ENCODE results near the gene PLXNA3.

The PLXNA3 gene

DNA sequence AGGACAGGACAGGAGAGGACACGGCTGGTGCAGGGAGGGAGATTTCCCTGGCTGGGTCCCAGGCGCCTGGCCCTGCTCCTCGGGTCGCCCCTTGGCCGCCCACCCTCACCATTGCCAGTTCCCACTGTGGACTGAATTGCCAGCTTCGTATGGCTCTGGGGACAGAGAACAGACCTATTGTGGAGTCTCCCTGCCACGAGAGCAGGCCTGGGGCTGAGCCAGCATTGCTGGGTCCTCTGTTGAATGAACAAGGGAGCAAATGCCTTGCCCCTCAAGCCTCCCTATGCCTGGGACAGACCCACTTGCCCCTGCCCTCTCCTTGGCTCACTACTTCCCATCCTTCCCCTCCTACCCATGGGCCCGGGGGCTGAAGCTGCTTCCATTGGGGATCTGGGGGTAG, 4.3 kb downstream of the PLXNA3 start:
- no peak for DNase-seq

GRCh38 chrX:154463611-154464220, 5.6 kb downstream of the PLXNA3 start:
- no peak for DNase-seq

- no peak for DNase-seq
Measured at GRCh38 chrX:154464806-154465365, 6.8 kb downstream of the PLXNA3 start.

GRCh38 chrX:154465601-154466000, 7.5 kb downstream of the PLXNA3 start:
- DNase-seq = no peak

DNA sequence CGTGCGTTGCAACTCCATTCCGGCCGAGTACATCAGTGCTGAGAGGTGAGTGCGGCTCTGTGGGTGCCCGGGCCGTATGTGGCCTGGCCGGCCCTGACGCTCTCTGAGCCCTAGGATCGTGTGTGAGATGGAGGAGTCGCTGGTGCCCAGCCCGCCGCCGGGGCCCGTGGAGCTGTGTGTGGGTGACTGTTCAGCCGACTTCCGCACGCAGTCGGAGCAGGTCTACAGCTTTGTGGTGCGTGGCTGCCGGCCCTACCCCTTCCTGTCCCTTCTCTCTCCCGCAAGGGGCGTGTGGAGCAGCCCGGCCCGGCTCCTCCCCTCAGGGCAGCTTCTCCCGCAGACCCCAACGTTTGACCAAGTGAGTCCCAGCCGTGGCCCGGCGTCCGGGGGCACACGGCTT, 8.0 kb downstream of the PLXNA3 start:
- DNase-seq = no peak

GRCh38 chrX:154466907-154467306, 8.8 kb downstream of the PLXNA3 start:
- DNase-seq = no peak

DNA sequence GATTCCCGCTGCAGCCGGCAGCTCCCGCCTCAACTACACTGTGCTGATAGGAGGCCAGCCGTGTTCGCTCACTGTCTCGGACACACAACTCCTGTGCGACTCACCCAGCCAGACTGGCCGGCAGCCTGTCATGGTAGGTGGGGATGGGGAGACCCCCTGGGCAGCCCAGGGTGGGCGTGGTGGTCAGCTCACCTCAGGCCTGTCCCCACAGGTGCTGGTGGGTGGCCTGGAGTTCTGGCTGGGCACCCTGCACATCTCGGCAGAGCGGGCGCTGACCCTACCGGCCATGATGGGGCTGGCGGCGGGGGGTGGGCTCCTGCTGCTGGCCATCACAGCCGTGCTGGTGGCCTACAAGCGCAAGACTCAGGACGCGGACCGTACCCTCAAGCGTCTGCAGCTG, 9.5 kb downstream of the PLXNA3 start:
- no peak for DNase-seq

DNA sequence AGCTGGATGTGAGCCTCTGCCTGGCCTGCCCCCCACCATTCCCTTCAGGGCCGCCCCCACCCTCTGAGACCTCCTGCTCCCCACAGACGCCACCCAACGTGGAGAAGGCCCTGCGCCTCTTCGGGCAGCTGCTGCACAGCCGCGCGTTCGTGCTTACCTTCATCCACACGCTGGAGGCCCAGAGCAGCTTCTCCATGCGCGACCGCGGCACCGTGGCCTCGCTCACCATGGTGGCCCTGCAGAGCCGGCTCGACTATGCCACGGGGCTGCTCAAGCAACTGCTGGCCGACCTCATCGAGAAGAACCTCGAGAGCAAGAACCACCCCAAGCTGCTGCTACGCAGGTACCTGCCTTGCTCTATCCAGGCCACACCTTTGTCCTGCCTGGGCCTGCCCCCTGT, 10.1 kb downstream of the PLXNA3 start:
- DNase-seq = no peak

GRCh38 chrX:154469114-154469513, 11.0 kb downstream of the PLXNA3 start:
- DNase-seq = no peak

- DNase-seq = no peak
Measured at GRCh38 chrX:154469880-154470279, 11.8 kb downstream of the PLXNA3 start.

GRCh38 chrX:154470434-154470833, 12.4 kb downstream of the PLXNA3 start:
- no peak for DNase-seq

DNA sequence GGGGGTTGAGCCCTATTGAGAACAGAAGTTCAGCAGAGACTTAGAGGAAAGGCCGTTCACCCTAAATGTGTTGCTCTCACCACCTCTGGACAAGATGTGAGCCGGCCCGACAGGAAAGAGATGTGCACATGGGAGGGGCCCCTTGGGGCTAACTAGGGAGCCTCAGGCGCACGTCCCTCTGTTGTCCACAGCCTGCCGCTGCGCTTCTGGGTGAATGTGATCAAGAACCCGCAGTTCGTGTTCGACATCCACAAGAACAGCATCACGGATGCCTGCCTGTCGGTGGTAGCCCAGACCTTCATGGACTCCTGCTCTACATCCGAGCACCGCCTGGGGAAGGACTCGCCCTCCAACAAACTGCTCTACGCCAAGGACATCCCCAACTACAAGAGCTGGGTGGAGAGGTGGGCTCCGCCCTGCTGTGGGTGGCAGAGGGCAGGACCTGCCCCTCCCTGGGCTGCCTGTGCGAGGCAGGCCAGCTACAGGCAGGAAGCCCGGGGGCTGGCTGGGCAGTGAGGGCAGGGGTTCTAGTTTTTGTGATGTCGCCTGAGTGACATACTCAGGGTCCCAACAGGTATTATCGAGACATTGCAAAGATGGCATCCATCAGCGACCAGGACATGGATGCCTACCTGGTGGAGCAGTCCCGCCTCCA, 13.0 kb downstream of the PLXNA3 start:
- DNase-seq = no peak

GRCh38 chrX:154471839-154472684, 14.0 kb downstream of the PLXNA3 start:
- no peak for DNase-seq

- DNase-seq = no peak
Measured at GRCh38 chrX:154472685-154473632, 14.9 kb downstream of the PLXNA3 start.

DNA sequence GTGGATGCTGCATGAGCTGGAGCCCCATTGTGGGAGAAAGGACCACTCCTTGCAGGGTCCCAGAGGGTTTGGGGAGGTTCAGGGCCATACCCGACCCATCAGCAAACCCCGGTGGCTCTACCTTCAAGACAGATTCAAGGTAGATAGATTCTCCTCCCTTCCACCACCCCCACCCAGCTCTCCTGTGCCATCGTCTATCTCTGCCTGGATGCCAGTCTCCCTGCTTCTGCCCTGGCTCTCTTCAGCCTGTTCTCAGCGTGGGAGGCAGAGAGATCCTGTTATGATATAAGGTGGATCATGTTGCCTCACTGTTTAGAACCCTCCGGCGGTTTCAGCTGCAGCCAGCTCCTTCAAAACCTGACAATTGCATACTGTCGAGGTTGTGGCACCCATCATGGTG, 15.6 kb downstream of the PLXNA3 start:
- DNase-seq = no peak

- DNase-seq = no peak
Measured at GRCh38 chrX:154476821-154477220, 18.7 kb downstream of the PLXNA3 start.

DNA sequence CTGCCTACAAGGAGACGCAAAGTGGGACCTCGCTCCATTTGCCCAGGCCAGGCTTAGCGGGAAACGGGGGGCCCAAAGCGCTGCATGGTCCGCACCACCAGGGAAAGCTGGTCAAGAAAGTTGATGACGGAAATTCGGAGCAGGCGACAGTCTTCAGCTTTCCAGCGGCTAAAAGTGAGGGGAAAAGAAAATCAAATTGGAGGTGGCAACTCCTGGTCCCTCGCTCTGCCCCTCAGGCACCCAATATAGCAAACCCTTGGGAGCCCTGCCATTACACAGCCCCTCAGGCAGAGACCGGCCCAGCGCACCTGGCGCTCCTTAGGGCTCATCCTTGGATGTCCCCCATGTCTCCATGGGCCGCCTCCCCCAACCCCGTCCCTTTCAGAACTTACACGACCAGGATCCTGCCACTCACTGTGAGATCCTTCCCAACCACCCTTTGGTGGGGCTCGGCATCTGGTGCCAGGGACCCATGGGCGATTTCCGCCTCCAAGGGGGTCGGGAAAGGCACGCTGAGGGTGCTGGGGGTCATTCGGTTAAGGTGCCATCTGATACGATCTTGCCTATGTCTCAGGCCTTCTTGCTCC, 19.9 kb downstream of the PLXNA3 start:
- no peak for DNase-seq

DNA sequence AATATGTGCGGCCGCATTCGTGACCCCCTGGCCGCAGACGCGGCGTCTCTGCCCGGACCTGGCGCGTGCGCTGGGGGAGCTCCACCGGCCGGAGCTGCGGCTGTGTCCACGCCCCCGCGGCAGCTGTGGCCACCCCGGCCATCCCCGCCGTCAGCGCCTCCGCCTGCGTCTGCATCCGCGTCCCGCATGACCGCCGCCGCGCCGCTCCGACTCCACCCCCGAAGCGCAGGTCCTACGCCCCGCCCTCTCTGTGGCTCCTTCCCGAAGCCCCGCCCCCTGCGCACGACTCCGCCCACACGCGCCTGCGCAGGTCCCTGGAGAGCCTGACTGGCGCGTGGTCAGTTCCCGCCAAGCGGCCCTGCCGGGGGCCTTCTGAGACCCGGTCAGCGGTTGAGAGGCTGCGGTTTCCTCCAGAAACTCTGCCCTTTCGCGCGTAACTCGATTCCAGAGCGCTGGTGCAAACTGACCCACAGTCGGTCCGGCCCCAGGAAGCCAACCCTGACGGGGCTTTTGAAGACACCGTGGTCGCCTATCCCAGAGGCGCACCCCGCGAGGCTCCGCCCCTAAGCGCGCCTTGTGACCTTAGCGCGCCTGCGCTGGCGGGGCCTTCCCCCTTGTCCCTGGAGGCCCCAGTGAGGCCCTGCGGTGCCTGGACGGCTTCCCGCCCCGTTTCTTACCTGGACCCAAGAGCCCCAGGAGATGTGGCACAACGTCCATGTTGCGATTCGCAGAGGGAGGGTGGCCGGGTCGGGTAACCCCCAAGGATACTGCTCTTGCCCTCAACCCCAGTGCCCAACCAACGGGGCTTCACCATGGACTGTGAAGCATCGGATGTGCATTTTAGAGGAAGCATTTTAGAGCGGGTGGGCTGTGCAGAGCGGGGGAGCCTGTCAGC, 20.9 kb downstream of the PLXNA3 start, which contains the start of gene LAGE3:
Gene LAGE3, minus strand, starts transcription at position 554 of the 895 bp plus-strand sequence. Its CDS starts 366 bp downstream, at position 188.
- peak; percentile 63 for DNase-seq

- DNase-seq = no peak
Measured at GRCh38 chrX:154481195-154481594, 23.1 kb downstream of the PLXNA3 start.

DNA sequence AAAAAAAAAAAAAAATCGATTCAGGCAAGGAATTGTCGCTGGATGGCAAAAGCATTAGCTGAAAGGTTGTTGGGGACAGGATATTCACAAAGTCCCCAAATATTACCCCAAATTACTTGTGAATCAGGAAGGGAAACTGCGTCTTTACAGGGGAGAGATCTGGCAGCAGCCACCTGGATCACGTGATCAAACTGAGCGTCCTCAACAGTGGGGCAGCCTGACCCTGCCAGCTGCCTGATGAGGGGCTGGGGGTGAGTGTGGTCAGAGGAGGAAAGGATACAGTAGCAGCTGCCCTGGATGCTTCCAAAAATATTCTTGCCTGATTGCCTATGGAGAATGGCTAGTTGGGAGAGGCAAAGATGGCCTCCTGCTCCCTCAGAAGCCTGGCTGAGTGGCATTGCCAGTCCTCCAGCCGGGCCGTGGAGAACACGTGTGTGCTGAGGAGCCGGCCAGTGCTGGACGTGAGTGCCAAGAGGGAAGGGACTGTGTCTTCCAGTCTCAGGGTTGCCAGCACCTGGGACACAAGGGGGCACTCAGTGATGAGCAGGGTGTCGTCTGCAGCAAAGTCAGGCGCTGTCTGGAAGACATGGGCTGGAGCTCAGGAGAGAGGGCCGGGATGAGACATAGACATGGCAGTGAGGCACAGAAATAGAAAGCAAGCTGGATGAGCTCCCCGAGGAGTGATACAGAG, 24.0 kb downstream of the PLXNA3 start:
- DNase-seq = no peak

Measured in SHP77 treated with DMSO at 0.1 percent for 48 hours (cell line).